HEK293 (cell line): ENCODE results near the gene SLFN12L.

Experiments used
- BCL11B ChIP-seq: fragments of 450-650 bp; formaldehyde crosslinking; IDR thresholded peaks from 2 replicates; pipeline ENCODE4 v1.5.1; 2016; ENCODE audit warnings: low read depth, missing biosample characterization, missing genetic modification characterization
- PRDM10 ChIP-seq: fragments of 450-650 bp; formaldehyde crosslinking; IDR thresholded peaks from 2 replicates; pipeline ENCODE4 v1.5.1; 2016; ENCODE audit warnings: missing biosample characterization, missing genetic modification characterization
- SP3 ChIP-seq: fragments of 450-650 bp; formaldehyde crosslinking; IDR thresholded peaks from 2 replicates; pipeline ENCODE4 v1.5.1; 2016; ENCODE audit warnings: missing biosample characterization, missing genetic modification characterization
- TSHZ1 ChIP-seq: fragments of 450-650 bp; formaldehyde crosslinking; IDR thresholded peaks from 2 replicates; pipeline ENCODE4 v1.5.1; 2016; ENCODE audit warnings: missing biosample characterization, missing genetic modification characterization, borderline replicate concordance
- ZNF133 ChIP-seq: fragments of 450-650 bp; formaldehyde crosslinking; IDR thresholded peaks from 2 replicates; pipeline ENCODE4 v1.5.1; 2016; ENCODE audit warnings: missing biosample characterization, missing genetic modification characterization
- ZNF16 ChIP-seq: fragments of 450-650 bp; formaldehyde crosslinking; IDR thresholded peaks from 2 replicates; pipeline ENCODE4 v1.5.1; 2016; ENCODE audit warnings: low read depth, missing biosample characterization, missing genetic modification characterization
- ZNF311 ChIP-seq: fragments of 450-650 bp; formaldehyde crosslinking; IDR thresholded peaks from 2 replicates; pipeline ENCODE4 v1.5.1; 2017; ENCODE audit warnings: missing biosample characterization, missing genetic modification characterization, borderline replicate concordance
- ZNF335 ChIP-seq: fragments of 450-650 bp; formaldehyde crosslinking; conservative IDR thresholded peaks from 2 replicates; pipeline ENCODE4 v1.5.1; 2016; ENCODE audit warnings: missing biosample characterization, missing genetic modification characterization
- ZNF623 ChIP-seq: fragments of 450-650 bp; formaldehyde crosslinking; IDR thresholded peaks from 2 replicates; pipeline ENCODE4 v1.5.1; 2016; ENCODE audit warnings: missing biosample characterization, missing genetic modification characterization
- ZNF654 ChIP-seq: fragments of 450-650 bp; formaldehyde crosslinking; IDR thresholded peaks from 2 replicates; pipeline ENCODE4 v1.5.1; 2016; ENCODE audit warnings: low read depth, missing biosample characterization, missing genetic modification characterization
- ZSCAN5A ChIP-seq: fragments of 450-650 bp; formaldehyde crosslinking; IDR thresholded peaks from 2 replicates; pipeline ENCODE4 v1.5.1; 2016; ENCODE audit warnings: missing biosample characterization, missing genetic modification characterization
- TF ChIP-seq, protein P1 (sequence below): fragments of 450-650 bp; formaldehyde crosslinking; IDR thresholded peaks from 2 replicates; pipeline ENCODE4 v1.5.1; 2016; ENCODE audit warnings: missing biosample characterization, missing genetic modification characterization
- TF ChIP-seq, protein P2 (sequence below): fragments of 450-650 bp; formaldehyde crosslinking; IDR thresholded peaks from 2 replicates; pipeline ENCODE4 v1.5.1; 2016; ENCODE audit warnings: missing biosample characterization, missing genetic modification characterization

GRCh38 chr17:35569405-35569804 is 31.9 kb upstream of the SLFN12L start:
- TF ChIP-seq, protein P1, sequence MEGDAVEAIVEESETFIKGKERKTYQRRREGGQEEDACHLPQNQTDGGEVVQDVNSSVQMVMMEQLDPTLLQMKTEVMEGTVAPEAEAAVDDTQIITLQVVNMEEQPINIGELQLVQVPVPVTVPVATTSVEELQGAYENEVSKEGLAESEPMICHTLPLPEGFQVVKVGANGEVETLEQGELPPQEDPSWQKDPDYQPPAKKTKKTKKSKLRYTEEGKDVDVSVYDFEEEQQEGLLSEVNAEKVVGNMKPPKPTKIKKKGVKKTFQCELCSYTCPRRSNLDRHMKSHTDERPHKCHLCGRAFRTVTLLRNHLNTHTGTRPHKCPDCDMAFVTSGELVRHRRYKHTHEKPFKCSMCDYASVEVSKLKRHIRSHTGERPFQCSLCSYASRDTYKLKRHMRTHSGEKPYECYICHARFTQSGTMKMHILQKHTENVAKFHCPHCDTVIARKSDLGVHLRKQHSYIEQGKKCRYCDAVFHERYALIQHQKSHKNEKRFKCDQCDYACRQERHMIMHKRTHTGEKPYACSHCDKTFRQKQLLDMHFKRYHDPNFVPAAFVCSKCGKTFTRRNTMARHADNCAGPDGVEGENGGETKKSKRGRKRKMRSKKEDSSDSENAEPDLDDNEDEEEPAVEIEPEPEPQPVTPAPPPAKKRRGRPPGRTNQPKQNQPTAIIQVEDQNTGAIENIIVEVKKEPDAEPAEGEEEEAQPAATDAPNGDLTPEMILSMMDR (tag by site-specific recombination): no peak
- TF ChIP-seq ZNF311 (tag by site-specific recombination): no peak
- TF ChIP-seq BCL11B (tag by site-specific recombination): no peak
- TF ChIP-seq SP3 (tag by site-specific recombination): no peak
- TF ChIP-seq ZNF133 (tag by site-specific recombination): no peak
- no peak for TF ChIP-seq TSHZ1 (tag by site-specific recombination)
- TF ChIP-seq, protein P2, sequence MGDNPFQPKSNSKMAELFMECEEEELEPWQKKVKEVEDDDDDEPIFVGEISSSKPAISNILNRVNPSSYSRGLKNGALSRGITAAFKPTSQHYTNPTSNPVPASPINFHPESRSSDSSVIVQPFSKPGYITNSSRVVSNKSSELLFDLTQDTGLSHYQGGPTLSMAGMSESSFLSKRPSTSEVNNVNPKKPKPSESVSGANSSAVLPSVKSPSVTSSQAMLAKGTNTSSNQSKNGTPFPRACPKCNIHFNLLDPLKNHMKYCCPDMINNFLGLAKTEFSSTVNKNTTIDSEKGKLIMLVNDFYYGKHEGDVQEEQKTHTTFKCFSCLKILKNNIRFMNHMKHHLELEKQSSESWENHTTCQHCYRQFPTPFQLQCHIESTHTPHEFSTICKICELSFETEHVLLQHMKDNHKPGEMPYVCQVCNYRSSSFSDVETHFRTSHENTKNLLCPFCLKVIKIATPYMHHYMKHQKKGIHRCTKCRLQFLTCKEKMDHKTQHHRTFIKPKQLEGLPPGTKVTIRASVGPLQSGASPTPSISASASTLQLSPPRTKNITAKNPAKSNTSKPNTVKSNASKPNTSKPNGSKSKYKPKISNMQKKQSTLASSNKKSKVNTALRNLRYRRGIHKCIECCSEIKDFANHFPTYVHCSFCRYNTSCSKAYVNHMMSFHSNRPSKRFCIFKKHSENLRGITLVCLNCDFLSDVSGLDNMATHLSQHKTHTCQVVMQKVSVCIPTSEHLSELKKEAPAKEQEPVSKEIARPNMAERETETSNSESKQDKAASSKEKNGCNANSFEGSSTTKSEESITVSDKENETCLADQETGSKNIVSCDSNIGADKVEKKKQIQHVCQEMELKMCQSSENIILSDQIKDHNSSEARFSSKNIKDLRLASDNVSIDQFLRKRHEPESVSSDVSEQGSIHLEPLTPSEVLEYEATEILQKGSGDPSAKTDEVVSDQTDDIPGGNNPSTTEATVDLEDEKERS: no peak
- no peak for TF ChIP-seq PRDM10 (tag by site-specific recombination)
- no peak for TF ChIP-seq ZNF623 (tag by site-specific recombination)
- no peak for TF ChIP-seq ZSCAN5A (tag by site-specific recombination)
- TF ChIP-seq ZNF335: no peak
- TF ChIP-seq ZNF16: no peak
- TF ChIP-seq ZNF654: no peak
